GM08714 (cell line): Measurements from ENCODE around the gene ATG4D.
"Not testable (repeated sequence)": the region's sequence is repeated elsewhere in the genome, so short reads cannot be mapped to it uniquely, and the experiment has no call there.

Experiments
- H3K4me3 ChIP-seq: fragments of 200-500 bp; sonication (Bioruptor generic); 2 replicates; pipeline ENCODE4 v1.5.1; 2014; ENCODE audit warnings: mild to moderate bottlenecking, low read length, inconsistent platforms
- ZNF274 ChIP-seq: IDR thresholded peaks from 2 replicates; pipeline ENCODE4 v1.6.1; 2012; ENCODE audit warnings: mild to moderate bottlenecking, low read depth, low read length

ATG4D gene

GRCh38 chr19:10514211-10515145 is 29.2 kb upstream of the ATG4D start:
- TF ChIP-seq ZNF274: no peak
- H3K4me3 ChIP-seq: no peak overlapping the region

- H3K4me3 ChIP-seq: no peak overlapping the region
- no peak for TF ChIP-seq ZNF274
These were observed 27.7 kb upstream of the ATG4D start for GRCh38 chr19:10516064-10516385.

GRCh38 chr19:10516671-10517286 is 26.9 kb upstream of the ATG4D start:
- TF ChIP-seq ZNF274: no peak
- H3K4me3 ChIP-seq: no peak overlapping the region

- no peak within 1 kb of the TSS for H3K4me3 ChIP-seq
- TF ChIP-seq ZNF274: no peak
These were observed 26.3 kb upstream of the ATG4D start, which contains the start of gene S1PR5 for GRCh38 chr19:10517361-10517759. Gene S1PR5 (minus strand): TSS chr19:10517447. CDS start chr19:10515011, 2,436 bp downstream.

GRCh38 chr19:10517760-10518443 is 25.8 kb upstream of the ATG4D start:
- no peak for TF ChIP-seq ZNF274
- no peak overlapping the region for H3K4me3 ChIP-seq

- no peak overlapping the region for H3K4me3 ChIP-seq
- no peak for TF ChIP-seq ZNF274
These were observed 25.0 kb upstream of the ATG4D start for GRCh38 chr19:10518444-10519361.

GRCh38 chr19:10519421-10519820 is 24.3 kb upstream of the ATG4D start:
- no peak overlapping the region for H3K4me3 ChIP-seq
- TF ChIP-seq ZNF274: no peak

- no peak for TF ChIP-seq ZNF274
- no peak overlapping the region for H3K4me3 ChIP-seq
These were observed 22.9 kb upstream of the ATG4D start for GRCh38 chr19:10520652-10521318.

- no peak for TF ChIP-seq ZNF274
- no peak overlapping the region for H3K4me3 ChIP-seq
These were observed 22.1 kb upstream of the ATG4D start for GRCh38 chr19:10521461-10522171.

- no peak overlapping the region for H3K4me3 ChIP-seq
- no peak for TF ChIP-seq ZNF274
These were observed 20.5 kb upstream of the ATG4D start for GRCh38 chr19:10523135-10523636.

GRCh38 chr19:10525636-10526035 is 18.1 kb upstream of the ATG4D start:
- H3K4me3 ChIP-seq: no peak overlapping the region
- TF ChIP-seq ZNF274: no peak

GRCh38 chr19:10526887-10527286 is 16.8 kb upstream of the ATG4D start:
- not testable (repeated sequence) for H3K4me3 ChIP-seq
